Stomach (tissue), 4 donors: ENCODE results near the gene ARID1B.

Experiments used
- EP300 ChIP-seq: sonication (generic); formaldehyde crosslinking; IDR thresholded peaks from one replicate; pipeline ENCODE4 v1.6.1; 2017; ENCODE audit warnings: antibody characterized with exemption
- POLR2A ChIP-seq, 4 donors: fragments of 450-650 bp; IDR thresholded peaks; one replicate each; pipeline ENCODE4 v1.6.1; 2016; ENCODE audit warnings: antibody characterized with exemption in 4 of 4, control low read depth in 2 of 4, mild to moderate bottlenecking in 1 of 4, moderate library complexity in 1 of 4
- POLR2AphosphoS5 ChIP-seq, 3 donors: sonication (generic); formaldehyde crosslinking; IDR thresholded peaks; one replicate each; pipeline ENCODE4 v1.6.1; 2016; ENCODE audit warnings: antibody characterized with exemption in 3 of 3
- TF ChIP-seq, protein P1 (sequence below), 7 experiments: fragments of 450-650 bp in 4 of 7; fragments of 200-600 bp in 3 of 7; sonication (generic) in 3 of 7; IDR thresholded peaks; one replicate each; pipeline ENCODE4 v1.5.1; 2016 to 2019; ENCODE audit warnings: antibody characterized with exemption in 7 of 7, control low read depth in 2 of 7, mild to moderate bottlenecking in 1 of 7

DNA sequence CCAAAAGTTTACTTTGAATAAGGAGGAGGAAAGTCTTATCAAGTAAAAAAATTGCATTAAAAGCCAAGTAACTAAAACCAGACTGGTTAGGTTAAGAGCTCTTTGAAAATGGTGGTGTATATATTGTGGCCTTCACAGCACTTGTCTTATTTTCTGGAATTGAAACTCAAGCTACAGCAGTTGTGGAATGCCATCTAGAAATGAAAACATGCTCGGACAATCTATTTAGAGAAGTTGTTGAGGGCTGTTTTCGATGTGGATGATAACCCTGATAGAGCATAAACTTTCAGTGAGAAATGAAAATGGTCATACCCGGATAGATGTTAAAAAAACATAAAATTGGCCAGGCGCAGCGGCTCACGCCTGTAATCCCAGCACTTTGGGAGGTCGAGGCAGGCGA lies 47.0 kb downstream of the ARID1B start:
- TF ChIP-seq, protein P1, sequence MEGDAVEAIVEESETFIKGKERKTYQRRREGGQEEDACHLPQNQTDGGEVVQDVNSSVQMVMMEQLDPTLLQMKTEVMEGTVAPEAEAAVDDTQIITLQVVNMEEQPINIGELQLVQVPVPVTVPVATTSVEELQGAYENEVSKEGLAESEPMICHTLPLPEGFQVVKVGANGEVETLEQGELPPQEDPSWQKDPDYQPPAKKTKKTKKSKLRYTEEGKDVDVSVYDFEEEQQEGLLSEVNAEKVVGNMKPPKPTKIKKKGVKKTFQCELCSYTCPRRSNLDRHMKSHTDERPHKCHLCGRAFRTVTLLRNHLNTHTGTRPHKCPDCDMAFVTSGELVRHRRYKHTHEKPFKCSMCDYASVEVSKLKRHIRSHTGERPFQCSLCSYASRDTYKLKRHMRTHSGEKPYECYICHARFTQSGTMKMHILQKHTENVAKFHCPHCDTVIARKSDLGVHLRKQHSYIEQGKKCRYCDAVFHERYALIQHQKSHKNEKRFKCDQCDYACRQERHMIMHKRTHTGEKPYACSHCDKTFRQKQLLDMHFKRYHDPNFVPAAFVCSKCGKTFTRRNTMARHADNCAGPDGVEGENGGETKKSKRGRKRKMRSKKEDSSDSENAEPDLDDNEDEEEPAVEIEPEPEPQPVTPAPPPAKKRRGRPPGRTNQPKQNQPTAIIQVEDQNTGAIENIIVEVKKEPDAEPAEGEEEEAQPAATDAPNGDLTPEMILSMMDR (IDR thresholded peaks at IDR 0.05), result no peak
- TF ChIP-seq POLR2AphosphoS5 (IDR thresholded peaks at IDR 0.05) (no peak), POLR2A (IDR thresholded peaks at IDR 0.05) (no peak), EP300 (no peak)
